ENCODE results near the gene MAML1.
"Not testable (repeated sequence)": the region's sequence is repeated elsewhere in the genome, so short reads cannot be mapped to it uniquely, and the experiment has no call there.

- not testable (repeated sequence) for TF ChIP-seq YY1 (IDR thresholded peaks at IDR 0.05; ENCODE audit: low read depth); PBX3 (IDR thresholded peaks at IDR 0.05); EP300 (IDR thresholded peaks at IDR 0.05; ENCODE audit: borderline replicate concordance in 1 of 2, low read depth in 1 of 2, low read length in 1 of 2); NRF1 (IDR thresholded peaks at IDR 0.05; ENCODE audit: low read depth, low read length); EZH2phosphoT487 (IDR thresholded peaks at IDR 0.05; ENCODE audit: borderline replicate concordance, low read depth); SMC3 (IDR thresholded peaks at IDR 0.05; ENCODE audit: low read depth, low read length); USF2 (IDR thresholded peaks at IDR 0.05; ENCODE audit: borderline replicate concordance, low read depth, low read length); MAX (IDR thresholded peaks at IDR 0.05; ENCODE audit: low read depth); REST (IDR thresholded peaks at IDR 0.05; ENCODE audit: low read depth, low read length); JUND (IDR thresholded peaks at IDR 0.05); GABPA (IDR thresholded peaks at IDR 0.05; ENCODE audit: low read depth)
- TF ChIP-seq, protein P1, sequence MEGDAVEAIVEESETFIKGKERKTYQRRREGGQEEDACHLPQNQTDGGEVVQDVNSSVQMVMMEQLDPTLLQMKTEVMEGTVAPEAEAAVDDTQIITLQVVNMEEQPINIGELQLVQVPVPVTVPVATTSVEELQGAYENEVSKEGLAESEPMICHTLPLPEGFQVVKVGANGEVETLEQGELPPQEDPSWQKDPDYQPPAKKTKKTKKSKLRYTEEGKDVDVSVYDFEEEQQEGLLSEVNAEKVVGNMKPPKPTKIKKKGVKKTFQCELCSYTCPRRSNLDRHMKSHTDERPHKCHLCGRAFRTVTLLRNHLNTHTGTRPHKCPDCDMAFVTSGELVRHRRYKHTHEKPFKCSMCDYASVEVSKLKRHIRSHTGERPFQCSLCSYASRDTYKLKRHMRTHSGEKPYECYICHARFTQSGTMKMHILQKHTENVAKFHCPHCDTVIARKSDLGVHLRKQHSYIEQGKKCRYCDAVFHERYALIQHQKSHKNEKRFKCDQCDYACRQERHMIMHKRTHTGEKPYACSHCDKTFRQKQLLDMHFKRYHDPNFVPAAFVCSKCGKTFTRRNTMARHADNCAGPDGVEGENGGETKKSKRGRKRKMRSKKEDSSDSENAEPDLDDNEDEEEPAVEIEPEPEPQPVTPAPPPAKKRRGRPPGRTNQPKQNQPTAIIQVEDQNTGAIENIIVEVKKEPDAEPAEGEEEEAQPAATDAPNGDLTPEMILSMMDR (IDR thresholded peaks at IDR 0.05) = not testable (repeated sequence)
Measured at GRCh38 chr5:179789278-179789677, 56.7 kb downstream of the MAML1 start.

Measured in SK-N-SH (cell line).